ENCODE measurements around the gene ARHGAP25. TPM values are rescaled to one million over a fixed set of nuclear protein-coding genes. Genes with fewer than 3 reads are reported as not detected.
A peak's percentile ranks its signal among the peaks of the same experiment; 100 is the strongest.

Gene ARHGAP25
- total and polyA plus RNA-seq, 2 of the 4 experiments (the other 2 are of a cell fraction) = 0.29 to 0.36 TPM

- TF ChIP-seq NFE2L2 (IDR thresholded peaks at IDR 0.05; ENCODE audit: low read depth, low read length) = no peak
Observed at GRCh38 chr2:68738906-68739594, 4.4 kb downstream of the ARHGAP25 start (continued).

- Histone ChIP-seq H4K91ac (ENCODE audit: insufficient read depth, low read depth, low read length) (0 out of 2 replicates have a peak overlapping the region, but pooled peaks have one; percentile 14), H2BK20ac (ENCODE audit: low read depth, low read length) (peak overlapping the region; percentile 58), H4K20me1 (ENCODE audit: insufficient read depth, low read length) (no peaks in the 10 kb centered on the region), H4K8ac (ENCODE audit: low read depth in 2 of 2, low read length in 2 of 2) (peak overlapping the region in 1 of 2 experiments; percentile 35; a peak in 1 of 4 replicates), H2AK9ac (replicated peaks; ENCODE audit: low read depth, low read length, poor library complexity) (no peak overlapping the region), H2BK5ac (ENCODE audit: low read depth, low read length, poor library complexity, severe bottlenecking) (peak overlapping the region; percentile 71), H3K56ac (ENCODE audit: extremely low read depth, insufficient read depth, low read length) (no peak overlapping the region), H4K5ac (ENCODE audit: low read depth, low read length) (no peak overlapping the region), H2AK5ac (ENCODE audit: low read depth, low read length) (peak overlapping the region; percentile 57; the same call in 1 of the 2 replicates), H3K36me3 (ENCODE audit: control insufficient read depth, insufficient read depth, low read length) (no peaks in the 10 kb centered on the region), H2BK120ac (ENCODE audit: low read depth, low read length) (peak overlapping the region; percentile 60), H3K9me3 (ENCODE audit: control insufficient read depth, insufficient read depth, low read length) (no peaks in the 10 kb centered on the region), H3K27ac (ENCODE audit: insufficient read depth, low read length) (no peak overlapping the region; the same call in 1 of the 2 replicates), H3K79me1 (ENCODE audit: low read depth in 1 of 2, low read length in 2 of 2) (no peaks in the 10 kb centered on the region), H3K4me3 (ENCODE audit: insufficient read depth, low read depth, low read length) (no peak overlapping the region), H3K4me2 (ENCODE audit: low read depth, low read length) (no peak overlapping the region), H2AFZ (replicated peaks; ENCODE audit: low read length, poor library complexity) (no peak overlapping the region), H3K9ac (ENCODE audit: low read depth, low read length) (no peak overlapping the region), H2BK15ac (ENCODE audit: low read depth, low read length) (0 out of 3 replicates have a peak overlapping the region, but pooled peaks have one; percentile 13), H3K18ac (ENCODE audit: low read depth, low read length) (no peak overlapping the region), H3K9me1 (ENCODE audit: insufficient read depth, low read length) (peaks cover 5% of the 10 kb centered on the region; the same call in 1 of the 2 replicates), H3K27me3 (ENCODE audit: control insufficient read depth, insufficient read depth, low read length) (no peaks in the 10 kb centered on the region), H3K23ac (ENCODE audit: low read depth, low read length) (0 out of 2 replicates have a peak overlapping the region, but pooled peaks have one; percentile 7), H3K4ac (ENCODE audit: low read depth, low read length) (peak overlapping the region; percentile 84), H3K4me1 (ENCODE audit: control insufficient read depth, insufficient read depth, low read length) (peaks cover 9% of the 10 kb centered on the region), H3K14ac (replicated peaks; ENCODE audit: low read depth, low read length) (peak overlapping the region; percentile 30; the same call in 1 of the 2 replicates)
- in situ Hi-C loops (cut with MboI; ENCODE audit: low sequenced_read_pairs) = no loop called here
- BruUV-seq (replicated peaks) = no TSS peak
- POLR2A ChIA-PET (ENCODE audit: unreplicated experiment) = no interaction called here
- ATAC-seq (ENCODE audit: low read depth) = no peak
- intact Hi-C loops (cut with micrococcal nuclease) = no loop called here
- dilution Hi-C loops (cut with HindIII; ENCODE audit: low sequenced_read_pairs, unreplicated experiment) = no loop called here
- no peak for DNase-seq
- 100% methylated on average over 1 of the region's 6 CpGs; no CpG with 5 or more reads in 1 of the 2 experiments for WGBS, 2 experiments (ENCODE audit: extremely low coverage in 2 of 2, insufficient read length in 1 of 2)
- CTCF ChIA-PET = interaction anchor here (2.9 kb wide), 1 partner anchor 12 kb away, joined by 12 read pairs; no protein-coding TSS in a partner anchor
- TF ChIP-seq CEBPB (IDR thresholded peaks at IDR 0.05; ENCODE audit: low read depth, low read length) = no peak
- no peak for TF ChIP-seq SMC3 (IDR thresholded peaks at IDR 0.05; ENCODE audit: low read depth, low read length)
- no peak for TF ChIP-seq USF2 (IDR thresholded peaks at IDR 0.05; ENCODE audit: low read depth, low read length)
- TF ChIP-seq MXI1 (IDR thresholded peaks at IDR 0.05; ENCODE audit: borderline replicate concordance, low read depth, low read length) = no peak
- no peak for TF ChIP-seq RAD21 (IDR thresholded peaks at IDR 0.05; ENCODE audit: low read length)
- TF ChIP-seq MAFK (IDR thresholded peaks at IDR 0.05; ENCODE audit: low read depth, low read length) = no peak
- TF ChIP-seq RFX5 (IDR thresholded peaks at IDR 0.05; ENCODE audit: low read depth, low read length) = no peak
- no peak for TF ChIP-seq RCOR1 (IDR thresholded peaks at IDR 0.05; ENCODE audit: insufficient replicate concordance, low read length)
- no peak for TF ChIP-seq CHD1 (IDR thresholded peaks at IDR 0.05; ENCODE audit: low read depth, low read length)
- TF ChIP-seq MAZ (IDR thresholded peaks at IDR 0.05; ENCODE audit: borderline replicate concordance, low read depth, low read length) = no peak
- TF ChIP-seq CTCF (conservative IDR thresholded peaks at IDR 0.05; ENCODE audit: low read depth, low read length) = no peak
Observed at GRCh38 chr2:68739595-68740399, 5.2 kb downstream of the ARHGAP25 start.
